H9 (cell line): ENCODE results near the gene TRIM27. TPM values are rescaled to one million over a fixed set of nuclear protein-coding genes. Genes with fewer than 3 reads are reported as not detected.
"Not testable (repeated sequence)": the region's sequence is repeated elsewhere in the genome, so short reads cannot be mapped to it uniquely, and the experiment has no call there.

Experiments
- DNase-seq: peaks from one replicate; pipeline ENCODE4 v3.0.0-alpha.2; 2017
- H2AFZ ChIP-seq: one replicate; pipeline ENCODE4 v1.6.1; 2013; ENCODE audit warnings: mild to moderate bottlenecking, low read length, control low read depth, moderate library complexity
- H2AK5ac ChIP-seq: 2 replicates; pipeline ENCODE4 v1.6.1; 2013; ENCODE audit warnings: low read length, control low read depth, mixed read lengths; ENCODE audit not compliant: insufficient read length
- H2BK120ac ChIP-seq: one replicate; pipeline ENCODE4 v1.6.1; 2013; ENCODE audit warnings: low read depth, mild to moderate bottlenecking, low read length, control low read depth, inconsistent platforms; ENCODE audit not compliant: poor library complexity, severe bottlenecking
- H2BK12ac ChIP-seq: 2 replicates; pipeline ENCODE4 v1.6.1; 2013; ENCODE audit warnings: low read length, control low read depth, mixed read lengths, low read depth; ENCODE audit not compliant: insufficient read length
- H2BK15ac ChIP-seq: 2 replicates; pipeline ENCODE4 v1.6.1; 2013; ENCODE audit warnings: low read depth, low read length, control low read depth
- H2BK20ac ChIP-seq: one replicate; pipeline ENCODE4 v1.6.1; 2013; ENCODE audit warnings: low read depth, mild to moderate bottlenecking, low read length, control low read depth, inconsistent platforms; ENCODE audit not compliant: poor library complexity, severe bottlenecking
- H2BK5ac ChIP-seq: 2 replicates; pipeline ENCODE4 v1.6.1; 2013; ENCODE audit warnings: low read length, control low read depth, mixed read lengths; ENCODE audit not compliant: insufficient read length
- H3K14ac ChIP-seq: 2 replicates; pipeline ENCODE4 v1.6.1; 2013; ENCODE audit warnings: low read length, control low read depth; ENCODE audit not compliant: insufficient read depth
- H3K18ac ChIP-seq: 2 replicates; pipeline ENCODE4 v1.6.1; 2013; ENCODE audit warnings: low read depth, mild to moderate bottlenecking, mixed read lengths, low read length, control low read depth; ENCODE audit not compliant: insufficient read length
- H3K23ac ChIP-seq: 2 replicates; pipeline ENCODE4 v1.6.1; 2013; ENCODE audit warnings: low read length, control low read depth, mixed read lengths, low read depth; ENCODE audit not compliant: insufficient read length
- H3K23me2 ChIP-seq: 2 replicates; pipeline ENCODE4 v1.6.1; 2013; ENCODE audit warnings: low read depth, mild to moderate bottlenecking, mixed read lengths, low read length, control low read depth; ENCODE audit not compliant: insufficient read length, poor library complexity, severe bottlenecking
- H3K27ac ChIP-seq: 2 replicates; pipeline ENCODE4 v1.5.1; 2013; ENCODE audit warnings: low read length, control low read depth, mixed read lengths, low read depth; ENCODE audit not compliant: insufficient read length
- H3K27me3 ChIP-seq: 2 replicates; pipeline ENCODE4 v1.6.1; 2013; ENCODE audit warnings: low read length, control low read depth, inconsistent platforms; ENCODE audit not compliant: insufficient read depth
- H3K4ac ChIP-seq: 2 replicates; pipeline ENCODE4 v1.6.1; 2013; ENCODE audit warnings: low read depth, mild to moderate bottlenecking, control low read depth, inconsistent platforms, low read length, moderate library complexity
- H3K4me1 ChIP-seq: 2 replicates; pipeline ENCODE4 v1.6.1; 2013; ENCODE audit warnings: low read length, control low read depth, inconsistent platforms; ENCODE audit not compliant: insufficient read depth
- H3K4me2 ChIP-seq: 2 replicates; pipeline ENCODE4 v1.6.1; 2013; ENCODE audit warnings: low read length, control low read depth, mixed read lengths; ENCODE audit not compliant: insufficient read length, insufficient read depth
- H3K56ac ChIP-seq: 2 replicates; pipeline ENCODE4 v1.6.1; 2013; ENCODE audit warnings: low read depth, mild to moderate bottlenecking, mixed read lengths, low read length, control low read depth; ENCODE audit not compliant: insufficient read length
- H3K79me1 ChIP-seq: 2 replicates; pipeline ENCODE4 v1.6.1; 2013; ENCODE audit warnings: low read depth, mild to moderate bottlenecking, moderate library complexity, low read length, control low read depth, inconsistent platforms; ENCODE audit not compliant: insufficient read depth, poor library complexity, severe bottlenecking
- H3K79me2 ChIP-seq: 2 replicates; pipeline ENCODE4 v1.6.1; 2013; ENCODE audit warnings: low read length, control low read depth, inconsistent platforms; ENCODE audit not compliant: insufficient read depth
- H3K9ac ChIP-seq: 2 replicates; pipeline ENCODE4 v1.6.1; 2013; ENCODE audit warnings: low read length, control low read depth, mixed read lengths; ENCODE audit not compliant: insufficient read length; ENCODE audit errors: extremely low read depth
- H3K9me3 ChIP-seq: one replicate; pipeline ENCODE4 v1.6.1; 2013; ENCODE audit warnings: low read depth, low read length, inconsistent platforms; ENCODE audit not compliant: control insufficient read depth
- H3T11ph ChIP-seq: one replicate; pipeline ENCODE4 v1.6.1; 2013; ENCODE audit warnings: mild to moderate bottlenecking, low read length, control low read depth, inconsistent platforms
- H4K20me1 ChIP-seq: one replicate; pipeline ENCODE4 v1.6.1; 2013; ENCODE audit not compliant: control insufficient read depth, insufficient read length, insufficient read depth
- H4K5ac ChIP-seq: 2 replicates; pipeline ENCODE4 v1.6.1; 2013; ENCODE audit warnings: low read depth, mild to moderate bottlenecking, mixed read lengths, low read length, control low read depth; ENCODE audit not compliant: insufficient read length
- H4K8ac ChIP-seq: replicated peaks from 2 replicates; pipeline ENCODE4 v1.6.1; 2013; ENCODE audit warnings: low read length, control low read depth, mixed read lengths, low read depth; ENCODE audit not compliant: insufficient read length
- H4K91ac ChIP-seq: 2 replicates; pipeline ENCODE4 v1.6.1; 2013; ENCODE audit warnings: low read depth, mild to moderate bottlenecking, moderate library complexity, mixed read lengths, low read length, control low read depth; ENCODE audit not compliant: insufficient read length
- H3K27ac Mint-ChIP-seq, 3 experiments: 2 replicates in 2 of 3; 3 replicates in 1 of 3; pipeline ENCODE4 v1.8.0; 2020 to 2021; ENCODE audit warnings: mixed read lengths in 3 of 3, mild to moderate bottlenecking in 1 of 3, moderate library complexity in 1 of 3
- H3K27me3 Mint-ChIP-seq: 2 replicates; pipeline ENCODE4 v1.8.0; 2021; ENCODE audit warnings: low read depth, mild to moderate bottlenecking, moderate library complexity, mixed read lengths
- H3K36me3 Mint-ChIP-seq, 3 experiments: 2 replicates in 2 of 3; 3 replicates in 1 of 3; pipeline ENCODE4 v1.8.0; 2020 to 2021; ENCODE audit warnings: low read depth in 3 of 3, mixed read lengths in 3 of 3; ENCODE audit not compliant: insufficient read depth in 1 of 3
- H3K4me1 Mint-ChIP-seq, 2 experiments: 2 replicates each; pipeline ENCODE4 v1.8.0; 2020; ENCODE audit warnings: mixed read lengths in 2 of 2
- H3K4me3 Mint-ChIP-seq, 2 experiments: 2 replicates in 1 of 2; 3 replicates in 1 of 2; pipeline ENCODE4 v1.8.0; 2020 to 2021; ENCODE audit warnings: mild to moderate bottlenecking in 2 of 2, mixed read lengths in 2 of 2, moderate library complexity in 1 of 2
- H3K9me3 Mint-ChIP-seq, 2 experiments: 2 replicates in 1 of 2; 3 replicates in 1 of 2; pipeline ENCODE4 v1.8.0; 2020; ENCODE audit warnings: mild to moderate bottlenecking in 2 of 2, mixed read lengths in 2 of 2, moderate library complexity in 1 of 2
- CTCF ChIP-seq: fragments of 200-600 bp; sonication (generic); conservative IDR thresholded peaks from 3 replicates; pipeline ENCODE4 v1.8.0; 2021; ENCODE audit warnings: antibody characterized with exemption, mild to moderate bottlenecking
- WGBS: extraction: QIAGEN DNeasy Blood & Tissue Kit; methylation state at CpG from one replicate; pipeline ENCODE4 v1.1.7; 2013; ENCODE audit warnings: missing lambda C conversion rate, low lambda C conversion rate, mixed read lengths; ENCODE audit not compliant: insufficient read length; ENCODE audit errors: extremely low coverage; 5-methylcytosine and 5-hydroxymethylcytosine counted together
- total RNA-seq: library from RNA; stranded (reverse); gene quantifications from 2 replicates; pipeline ENCODE4 v1.2.1, GENCODE V29; 2021

Gene TRIM27
- total RNA-seq, 1 experiment from 2014 or later = 98.2 TPM

DNA sequence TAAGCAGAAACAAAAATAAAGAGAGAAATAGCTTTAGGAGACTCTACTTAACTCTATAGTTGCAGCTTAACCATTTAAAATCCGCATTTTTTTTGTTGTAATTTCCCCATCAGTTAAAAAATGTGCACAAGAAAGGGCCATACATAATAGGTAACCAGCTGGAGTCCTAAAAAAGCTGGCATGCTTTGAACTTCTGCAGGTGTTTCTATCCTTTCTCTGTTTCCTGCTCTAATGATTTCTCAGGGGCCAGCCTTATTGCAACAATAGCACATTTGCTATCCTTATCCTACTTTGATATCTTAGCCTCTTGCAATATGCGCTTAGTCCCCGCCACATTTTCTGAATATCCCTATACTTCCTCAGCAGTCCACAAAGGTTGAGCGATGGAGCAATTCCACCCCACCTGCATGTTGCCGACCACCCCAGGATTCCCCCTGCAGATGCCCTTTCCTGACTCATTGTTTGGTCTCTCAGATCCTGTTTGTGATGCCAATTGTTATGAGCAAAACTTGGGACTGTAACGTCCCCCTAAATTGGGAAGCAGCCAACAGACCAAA, 48.5 kb downstream of the TRIM27 start:
- H3K36me3 Mint-ChIP-seq = peaks cover 0 to 9% (median 5%) of the 10 kb centered on the region in 3 experiments; a peak in 2 of 7 replicates

GRCh38 chr6:28872157-28872817, 51.5 kb downstream of the TRIM27 start:
- not testable (repeated sequence) for H3K9me3 ChIP-seq, H3K27ac ChIP-seq, H2BK20ac ChIP-seq, H4K91ac ChIP-seq, H2BK15ac ChIP-seq, H3K9me3 Mint-ChIP-seq, H2BK12ac ChIP-seq, H4K20me1 ChIP-seq, H2AFZ ChIP-seq, H3K4ac ChIP-seq, H2BK120ac ChIP-seq, H3K79me2 ChIP-seq, H4K5ac ChIP-seq, H3K79me1 ChIP-seq, H3T11ph ChIP-seq, H2BK5ac ChIP-seq, H3K23me2 ChIP-seq, H4K8ac ChIP-seq, H3K4me2 ChIP-seq, H3K27me3 ChIP-seq, H3K4me1 ChIP-seq, H2AK5ac ChIP-seq, H3K4me3 Mint-ChIP-seq, H3K56ac ChIP-seq, H3K9ac ChIP-seq, H3K36me3 Mint-ChIP-seq, H3K23ac ChIP-seq, H3K14ac ChIP-seq, H3K27me3 Mint-ChIP-seq, DNase-seq, H3K18ac ChIP-seq
- peak overlapping the region in 1 of 3 experiments; percentile 51; a peak in 1 of 7 replicates for H3K27ac Mint-ChIP-seq
- WGBS = no CpG with 5 or more reads among the region's 28 CpGs
- peaks cover 16 to 22% of the 10 kb centered on the region in 2 experiments for H3K4me1 Mint-ChIP-seq

More for the DNA sequence above, 48.5 kb downstream of the TRIM27 start:
- peak overlapping the region; percentile 6 to 68 (median 35); a peak in 6 of 7 replicates for H3K27ac Mint-ChIP-seq
- Histone ChIP-seq H3K27me3 (no peaks in the 10 kb centered on the region), H4K20me1 (no peaks in the 10 kb centered on the region), H3K9me3 (no peaks in the 10 kb centered on the region), H3T11ph (no peak overlapping the region), H3K4ac (no peak overlapping the region), H2BK120ac (no peak overlapping the region), H3K9ac (no peak overlapping the region), H3K23ac (no peak overlapping the region), H2BK12ac (no peak overlapping the region), H2BK15ac (no peak overlapping the region), H3K23me2 (peaks cover under 1% of the 10 kb centered on the region), H4K5ac (no peak overlapping the region), H3K4me2 (peak overlapping the region; percentile 22), H3K27ac (no peak overlapping the region), H2BK20ac (no peak overlapping the region), H3K18ac (no peak overlapping the region), H3K79me1 (no peaks in the 10 kb centered on the region), H3K14ac (no peak overlapping the region), H4K8ac (no peak overlapping the region), H3K56ac (no peak overlapping the region), H3K4me1 (peaks cover 10% of the 10 kb centered on the region; the same call in 1 of the 2 replicates), H2AFZ (no peak overlapping the region), H4K91ac (no peak overlapping the region), H2BK5ac (no peak overlapping the region), H2AK5ac (no peak overlapping the region), H3K79me2 (no peaks in the 10 kb centered on the region)
- H3K4me1 Mint-ChIP-seq = peaks cover 18 to 23% of the 10 kb centered on the region in 2 experiments
- peak overlapping the region; percentile 14 to 68; a peak in 4 of 5 replicates for H3K4me3 Mint-ChIP-seq
- no peak for DNase-seq
- no peaks in the 10 kb centered on the region; the same call in 1 of the 2 replicates for H3K27me3 Mint-ChIP-seq
- no peak for TF ChIP-seq CTCF
- H3K9me3 Mint-ChIP-seq = peaks cover 0 to 8% of the 10 kb centered on the region in 2 experiments
- no CpG with 5 or more reads among the region's 6 CpGs for WGBS
